Posterior cingulate gyrus (tissue), 11 donors: ENCODE measurements around the gene PPP1R10.
"Not testable (repeated sequence)": the region's sequence is repeated elsewhere in the genome, so short reads cannot be mapped to it uniquely, and the experiment has no call there.

Source experiments
- DNase-seq, 10 donors: peaks; one replicate each; pipeline versions ENCODE4 v3.0.0 to v3.0.0-alpha.2; 2020 to 2021; ENCODE audit warnings: mixed read lengths in 3 of 10
- intact Hi-C: fragments of 100-400 bp; cut with DNase I; formaldehyde crosslinking; loops from one replicate; pipeline ENCODE4 v1.15.1; 2023

PPP1R10 gene

DNA sequence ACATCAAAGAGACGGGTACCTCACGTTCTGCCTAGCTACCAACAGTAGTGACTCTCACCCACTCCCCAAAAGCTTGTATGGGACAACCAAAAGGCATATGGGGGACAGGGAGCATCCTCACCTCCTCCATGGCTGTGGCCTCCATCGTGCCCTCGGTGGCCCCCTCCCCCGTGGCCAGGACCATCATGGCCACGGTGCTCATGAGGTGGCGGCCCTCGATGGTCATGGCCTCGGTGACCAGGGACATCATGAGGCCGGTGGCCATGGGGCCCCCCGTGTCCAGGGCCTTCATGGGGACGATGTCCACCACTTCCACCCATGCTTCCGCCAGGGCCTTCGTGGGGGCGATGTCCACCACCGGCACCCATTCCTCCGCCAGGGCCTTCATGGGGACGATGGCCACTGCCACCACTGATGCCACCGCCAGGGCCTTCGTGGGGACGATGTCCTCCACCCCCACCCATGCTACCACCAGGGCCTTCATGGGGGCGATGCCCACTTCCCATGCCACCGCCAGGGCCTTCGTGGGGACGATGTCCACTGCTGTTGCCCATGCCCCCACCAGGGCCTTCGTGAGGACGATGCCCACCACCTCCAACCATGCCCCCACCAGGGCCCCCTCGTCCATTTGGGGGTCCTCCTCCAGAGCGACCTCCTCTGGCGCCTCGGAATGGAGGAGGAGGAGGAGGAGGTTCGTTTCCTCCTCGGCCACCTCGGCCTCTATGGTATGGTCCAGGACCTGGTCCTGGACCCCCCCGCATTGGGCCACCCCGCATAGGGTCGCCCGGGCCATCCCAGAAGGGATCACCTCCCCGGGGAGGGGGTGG, 15.0 kb downstream of the PPP1R10 start:
- DNase-seq: peak in 1 of 10 donors; percentile 82
- intact Hi-C loops: no loop called here

DNA sequence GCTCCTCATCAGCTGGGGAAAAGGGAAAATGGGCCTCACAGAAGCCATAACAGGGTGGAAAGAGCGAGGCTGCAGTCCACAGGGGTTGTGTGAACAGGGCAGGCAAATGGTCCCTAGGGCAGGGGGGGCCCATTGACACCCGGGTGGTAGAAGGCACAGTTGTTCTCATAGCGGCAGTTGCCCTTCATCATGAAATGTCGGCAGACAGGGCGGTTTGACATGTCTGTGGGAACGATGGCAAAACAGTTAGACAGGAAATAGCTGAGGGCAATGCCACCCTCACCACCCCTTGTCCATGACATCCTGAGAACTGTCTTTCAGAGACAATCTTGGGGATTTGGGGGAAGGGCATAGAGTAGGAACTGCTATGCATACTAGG, 15.6 kb downstream of the PPP1R10 start:
- intact Hi-C loops: no loop called here
- DNase-seq: peak in 1 of 10 donors; percentile 66

DNA sequence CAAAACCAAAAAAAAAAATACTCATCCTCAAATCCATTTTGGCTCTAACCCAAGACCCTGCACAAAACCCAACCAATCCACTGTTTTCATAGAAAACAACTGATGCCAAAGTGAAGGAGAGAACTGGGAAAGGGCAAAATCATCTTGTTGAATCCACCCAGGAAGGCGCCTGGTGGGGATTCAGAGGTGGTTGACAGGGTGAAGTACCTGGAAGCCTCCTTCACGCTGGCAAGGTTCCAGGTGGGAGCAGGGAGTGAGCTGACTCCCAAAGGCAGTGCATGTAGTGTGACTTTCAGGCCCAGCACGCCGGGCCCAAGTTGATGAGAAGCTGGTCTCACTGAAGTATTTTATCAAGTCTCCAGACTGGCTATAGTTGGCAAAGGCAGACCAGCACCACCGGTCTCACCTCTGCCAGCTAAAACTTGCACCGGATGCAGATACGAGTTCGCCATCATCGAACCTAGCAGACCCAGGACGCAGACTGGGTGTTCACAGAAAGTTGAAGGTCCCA, 16.5 kb downstream of the PPP1R10 start:
- intact Hi-C loops: no loop called here
- peak in 1 of 10 donors; percentile 82 for DNase-seq

DNA sequence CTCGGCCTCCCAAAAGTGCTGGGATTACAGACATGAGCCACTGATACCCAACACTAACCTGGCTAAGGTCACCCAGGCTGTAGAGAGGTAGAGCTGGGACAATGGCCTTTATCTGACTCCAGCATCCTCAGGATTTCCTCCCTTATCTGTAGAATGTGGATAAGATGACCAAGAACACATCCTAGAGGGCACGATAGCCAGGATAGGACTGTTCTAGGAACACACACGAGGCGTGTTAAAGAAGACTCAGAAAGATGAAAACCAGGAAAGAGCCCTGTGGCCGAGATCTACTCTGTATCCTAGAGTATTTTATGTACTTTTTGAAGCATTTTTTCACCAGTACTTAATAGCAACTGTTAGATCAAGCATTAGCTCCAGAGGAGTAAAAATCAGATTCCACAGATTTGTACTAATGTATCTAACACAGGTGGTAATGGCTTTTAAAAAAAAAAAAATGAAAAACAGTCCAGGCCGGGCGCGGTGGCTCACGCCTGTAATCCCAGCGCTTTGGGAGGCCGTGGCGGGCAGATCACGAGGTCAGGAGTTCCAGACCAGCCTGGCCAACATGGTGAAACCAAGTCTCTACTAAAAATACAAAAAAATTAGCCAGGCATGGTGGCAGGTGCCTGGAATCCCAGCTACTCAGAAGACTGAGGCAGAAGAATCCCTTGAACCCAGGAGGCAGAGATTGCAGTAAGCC, 17.3 kb downstream of the PPP1R10 start:
- intact Hi-C loops: no loop called here
- DNase-seq: peak in 1 of 10 donors; percentile 32

DNA sequence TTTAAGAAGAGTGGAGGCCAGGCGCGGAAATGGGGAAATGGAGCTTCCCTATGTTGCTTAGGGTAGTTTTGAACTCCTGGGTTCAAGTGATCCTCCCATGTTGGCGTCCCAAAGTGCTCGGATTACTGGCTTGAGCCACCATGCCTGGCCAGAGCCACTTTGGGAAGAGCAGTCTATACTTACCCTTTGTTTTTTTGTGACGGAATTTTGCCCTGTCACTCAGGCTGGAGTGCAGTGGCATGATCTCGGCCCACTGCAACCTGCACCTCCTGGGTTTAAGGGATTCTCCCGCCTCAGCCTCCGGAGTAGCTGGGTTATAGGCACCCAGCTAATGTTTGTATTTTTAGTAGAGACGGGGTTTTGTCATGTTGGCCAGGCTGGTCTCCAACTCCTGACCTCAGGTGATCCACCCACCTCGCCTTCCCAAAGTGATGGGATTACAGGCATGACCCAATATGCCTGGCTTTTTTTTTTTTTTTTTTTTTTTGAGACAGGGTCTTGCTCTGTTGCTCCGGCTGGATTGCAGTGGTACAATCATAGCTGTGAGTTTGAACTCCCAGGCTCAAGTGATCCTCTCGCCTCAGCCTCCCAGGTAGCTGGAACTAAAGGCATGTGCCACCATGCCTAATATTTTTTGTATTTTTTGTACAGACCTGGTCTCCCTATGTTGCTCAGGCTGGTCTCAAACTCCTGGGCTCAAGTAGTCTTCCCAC, 18.0 kb downstream of the PPP1R10 start:
- intact Hi-C loops: no loop called here
- peak in 1 of 10 donors; percentile 33 for DNase-seq

DNA sequence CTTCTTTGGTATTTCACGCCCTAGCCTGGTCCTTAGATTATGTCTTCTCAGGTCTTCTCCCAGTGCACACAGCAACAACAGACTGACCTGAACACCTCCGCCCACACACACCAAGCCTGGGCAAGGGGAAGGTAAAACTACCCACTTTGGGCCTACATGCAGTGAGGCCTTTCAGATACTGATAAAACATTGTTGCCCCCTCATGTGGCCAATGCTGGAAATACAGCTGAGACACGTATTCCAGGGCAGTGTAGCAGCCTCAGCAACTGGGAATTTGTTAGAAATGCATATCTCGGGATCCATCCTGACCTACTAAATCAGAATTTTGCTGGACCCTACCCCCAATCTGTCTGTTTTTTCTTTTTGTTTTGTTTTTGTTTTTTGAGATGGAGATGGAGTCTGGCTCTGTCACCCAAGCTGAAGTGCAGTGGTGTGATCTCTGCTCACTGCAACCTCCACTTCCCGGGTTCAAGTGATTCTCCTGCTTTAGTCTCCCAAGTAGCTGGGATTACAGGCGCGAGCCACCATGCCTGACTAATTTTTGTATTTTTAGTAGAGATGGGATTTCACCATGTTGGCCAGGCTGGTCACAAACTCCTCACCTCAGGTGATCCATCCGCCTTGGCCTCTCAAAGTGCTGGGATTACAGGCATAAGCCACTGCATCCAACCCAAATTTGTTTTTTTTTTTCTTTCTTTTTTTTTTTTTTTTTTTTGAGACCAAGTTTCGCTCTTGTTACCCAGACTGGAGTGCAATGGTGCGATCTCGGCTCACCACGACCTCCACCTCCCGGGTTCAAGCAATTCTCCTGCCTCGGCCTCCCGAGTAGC, 19.5 kb downstream of the PPP1R10 start:
- intact Hi-C loops: not testable (repeated sequence)

DNA sequence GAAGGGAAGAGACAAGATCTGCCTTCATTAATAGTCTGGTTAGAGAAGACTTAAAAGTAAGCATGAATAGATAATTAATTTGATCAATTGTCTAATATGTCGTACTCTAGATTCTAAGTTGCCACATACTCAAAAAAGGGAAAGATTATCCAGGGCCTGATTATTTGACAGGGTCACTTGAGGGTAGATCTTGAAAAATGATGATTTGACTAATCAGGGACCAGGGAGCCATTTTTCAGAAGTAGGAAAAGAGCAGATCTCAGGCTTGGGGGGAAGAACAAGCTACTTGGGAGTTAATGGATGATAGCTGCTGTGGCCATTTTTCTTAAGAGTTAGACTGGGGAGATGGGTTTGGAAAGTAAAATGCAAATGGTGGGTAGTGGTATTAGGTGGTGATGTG, 24.8 kb downstream of the PPP1R10 start:
- DNase-seq: peak in 1 of 10 donors; percentile 1
- intact Hi-C loops: no loop called here

More for the DNA sequence above, 19.5 kb downstream of the PPP1R10 start:
- DNase-seq: peak in 8 of 10 donors; percentile 37 to 91 (median 73)

DNA sequence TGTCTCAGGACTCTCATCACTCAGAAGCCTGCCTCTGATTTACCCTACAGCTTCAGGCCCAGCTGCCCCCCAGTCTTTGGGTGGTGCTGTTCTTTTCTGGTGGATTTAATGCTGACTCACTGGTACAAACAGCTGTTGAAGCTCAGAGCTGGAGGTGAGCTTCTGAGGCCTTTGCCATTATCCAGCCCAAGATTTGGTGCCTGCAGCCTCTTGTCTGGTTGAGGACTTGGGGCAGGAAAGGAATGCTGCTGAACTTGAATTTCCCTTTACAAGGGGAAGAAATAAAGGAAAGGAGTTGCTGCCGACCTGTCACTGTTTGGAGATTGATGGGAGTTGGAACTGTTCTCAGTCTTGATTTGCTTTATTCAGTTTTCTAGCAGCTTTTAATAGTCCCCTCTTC, 26.0 kb downstream of the PPP1R10 start:
- intact Hi-C loops: no loop called here
- peak in 1 of 10 donors; percentile 14 for DNase-seq

DNA sequence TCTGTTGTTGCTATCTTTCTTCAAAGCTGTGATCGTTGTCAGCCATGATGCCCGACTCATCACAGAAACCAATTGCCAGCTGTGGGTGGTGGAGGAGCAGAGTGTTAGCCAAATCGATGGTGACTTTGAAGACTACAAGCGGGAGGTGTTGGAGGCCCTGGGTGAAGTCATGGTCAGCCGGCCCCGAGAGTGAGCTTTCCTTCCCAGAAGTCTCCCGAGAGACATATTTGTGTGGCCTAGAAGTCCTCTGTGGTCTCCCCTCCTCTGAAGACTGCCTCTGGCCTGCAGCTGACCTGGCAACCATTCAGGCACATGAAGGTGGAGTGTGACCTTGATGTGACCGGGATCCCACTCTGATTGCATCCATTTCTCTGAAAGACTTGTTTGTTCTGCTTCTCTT, 26.5 kb downstream of the PPP1R10 start:
- DNase-seq: peak in 1 of 10 donors; percentile 32
- intact Hi-C loops: no loop called here

DNA sequence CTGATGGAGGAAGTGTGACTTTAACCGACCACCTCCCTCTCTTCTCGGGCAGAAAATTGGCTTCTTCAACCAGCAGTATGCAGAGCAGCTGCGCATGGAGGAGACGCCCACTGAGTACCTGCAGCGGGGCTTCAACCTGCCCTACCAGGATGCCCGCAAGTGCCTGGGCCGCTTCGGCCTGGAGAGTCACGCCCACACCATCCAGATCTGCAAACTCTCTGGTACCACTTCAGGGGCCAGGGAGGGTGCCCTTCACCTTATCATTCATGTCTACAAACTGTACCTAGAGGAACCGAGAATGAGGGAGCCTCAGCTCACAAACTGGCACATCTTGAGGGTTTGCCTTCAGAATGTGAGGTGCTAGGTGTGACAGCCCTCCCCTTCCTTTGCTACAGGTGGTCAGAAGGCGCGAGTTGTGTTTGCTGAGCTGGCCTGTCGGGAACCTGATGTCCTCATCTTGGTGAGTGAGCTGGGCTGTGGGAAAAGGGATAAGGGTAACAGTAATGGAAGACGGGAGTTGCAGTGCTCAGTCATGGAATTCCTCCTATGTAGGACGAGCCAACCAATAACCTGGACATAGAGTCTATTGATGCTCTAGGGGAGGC, 27.2 kb downstream of the PPP1R10 start:
- peak in 1 of 10 donors; percentile 26 for DNase-seq
- intact Hi-C loops: no loop called here

DNA sequence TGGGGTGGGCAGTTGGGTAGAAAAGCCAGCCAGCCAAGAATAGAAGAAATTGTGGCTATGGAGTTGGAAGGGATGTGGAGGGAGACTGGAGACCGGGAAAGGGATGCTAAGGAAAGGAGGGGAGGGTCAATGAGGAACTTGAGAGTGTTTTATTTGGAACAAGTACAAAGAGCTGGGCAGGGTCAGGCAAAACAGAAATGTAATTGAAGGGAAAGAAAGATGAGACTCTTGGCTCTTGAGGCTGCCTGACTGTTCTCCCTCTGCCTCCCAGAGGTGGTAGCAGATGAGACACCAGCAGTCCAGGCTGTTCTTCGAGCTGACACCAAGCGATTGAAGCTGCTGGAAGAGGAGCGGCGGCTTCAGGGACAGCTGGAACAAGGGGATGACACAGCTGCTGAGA, 33.1 kb downstream of the PPP1R10 start:
- peak in 1 of 10 donors; percentile 33 for DNase-seq
- intact Hi-C loops: no loop called here

DNA sequence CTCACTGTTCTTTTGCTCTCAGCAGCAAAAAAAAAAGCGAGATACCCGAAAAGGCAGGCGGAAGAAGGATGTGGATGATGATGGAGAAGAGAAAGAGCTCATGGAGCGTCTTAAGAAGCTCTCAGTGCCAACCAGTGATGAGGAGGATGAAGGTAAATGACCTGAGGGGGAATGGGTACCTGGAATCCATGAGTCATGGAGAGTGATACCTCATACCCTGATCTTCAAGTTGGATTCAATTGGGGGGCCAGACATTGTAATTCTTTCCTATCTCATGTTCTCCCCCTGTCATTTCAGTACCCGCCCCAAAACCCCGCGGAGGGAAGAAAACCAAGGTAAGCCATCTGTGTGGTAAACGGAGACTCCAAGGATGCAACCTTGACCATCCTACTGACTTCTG, 39.0 kb downstream of the PPP1R10 start:
- intact Hi-C loops: no loop called here
- peak in 1 of 10 donors; percentile 14 for DNase-seq

DNA sequence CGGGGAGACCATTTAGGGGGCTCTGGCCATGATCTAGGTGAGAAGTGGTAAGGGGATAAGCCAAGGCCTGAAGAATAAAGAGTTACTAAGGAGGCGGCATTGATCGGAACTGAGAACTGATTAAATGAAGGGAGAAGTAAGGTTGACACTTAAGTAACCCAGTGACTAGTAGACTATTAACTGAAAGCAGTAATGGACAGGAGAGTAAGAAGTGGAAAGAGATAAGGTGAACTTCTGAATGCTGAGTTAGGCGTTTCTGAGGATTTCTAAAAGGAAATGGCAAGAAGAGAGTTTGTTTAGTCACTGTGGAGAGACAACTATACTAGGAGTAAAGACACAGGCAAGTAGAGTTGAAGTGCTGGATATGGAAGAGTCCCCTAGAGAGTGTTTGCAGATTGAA, 43.9 kb downstream of the PPP1R10 start:
- intact Hi-C loops: loop anchor here (5.0 kb wide), 1 partner anchor 39 kb away; no protein-coding TSS in a partner anchor
- no peak for DNase-seq

DNA sequence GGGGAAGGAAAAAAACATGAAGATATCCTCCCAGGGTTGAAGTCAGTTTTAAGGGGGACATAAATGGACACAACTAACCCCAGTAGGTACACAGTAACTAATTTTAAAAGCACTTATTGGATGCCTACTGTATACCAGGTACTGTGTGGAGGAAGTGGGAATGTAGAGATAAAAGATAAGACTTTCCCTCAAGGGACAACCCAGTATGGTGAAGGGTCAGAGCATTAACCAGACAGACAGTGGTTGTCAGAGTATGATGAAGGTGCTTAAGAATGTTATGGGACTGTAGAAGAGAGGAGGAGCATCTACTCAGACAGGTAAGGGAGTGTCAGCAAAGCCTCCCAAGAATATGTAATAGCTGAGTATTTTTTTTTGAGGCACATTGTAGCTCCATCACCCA, 44.9 kb downstream of the PPP1R10 start:
- intact Hi-C loops: loop anchor here (5.0 kb wide), 1 partner anchor 40 kb away; no protein-coding TSS in a partner anchor
- DNase-seq: no peak

DNA sequence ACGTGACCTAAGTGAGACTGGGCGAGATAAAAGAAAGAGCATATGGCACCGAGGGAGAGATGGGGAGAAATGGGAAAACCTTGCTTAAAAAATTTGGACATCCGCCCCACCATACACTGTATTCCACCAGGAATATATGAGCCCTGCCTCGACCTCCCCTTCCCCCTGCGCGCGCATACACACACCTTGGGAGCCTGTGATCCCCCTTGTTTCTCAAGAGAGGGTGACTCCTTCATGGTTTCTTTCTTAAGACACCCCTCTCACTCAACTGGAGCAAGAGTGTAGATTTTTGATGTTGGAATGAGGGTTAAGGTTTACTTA, 45.3 kb downstream of the PPP1R10 start:
- intact Hi-C loops: loop anchor here (1.0 to 5.0 kb wide), 2 partner anchors 14 to 41 kb away; partner anchors contain the start of gene PRR3
- no peak for DNase-seq

DNA sequence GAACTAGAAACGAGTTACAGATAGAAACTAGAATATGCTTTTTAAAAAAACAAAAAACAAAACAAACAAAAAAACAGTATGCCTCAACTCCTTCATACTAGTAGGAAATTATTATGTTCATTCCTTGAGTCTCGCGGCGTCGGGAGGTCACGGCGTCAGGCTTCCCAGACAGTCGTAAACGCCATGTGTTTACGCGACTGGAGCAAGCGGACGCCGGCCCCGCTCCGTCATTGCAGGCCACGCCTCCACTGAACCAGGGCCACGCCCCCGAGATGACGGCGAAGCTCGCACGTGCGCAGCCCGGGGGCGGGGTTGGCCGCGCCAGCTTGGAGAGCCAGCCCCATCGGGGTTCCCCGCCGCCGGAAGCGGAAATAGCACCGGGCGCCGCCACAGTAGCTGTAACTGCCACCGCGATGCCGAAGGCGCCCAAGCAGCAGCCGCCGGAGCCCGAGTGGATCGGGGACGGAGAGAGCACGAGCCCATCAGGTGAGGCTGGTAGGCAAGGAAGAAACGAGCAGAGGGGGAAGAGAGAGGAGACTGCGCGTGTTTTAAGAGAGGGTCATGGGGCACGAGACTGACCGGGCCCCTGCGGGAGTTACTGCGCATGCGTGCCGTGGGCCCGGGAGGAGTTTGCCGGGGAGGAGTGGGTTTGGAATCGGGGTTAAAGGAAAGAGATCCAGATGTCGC, 45.8 kb downstream of the PPP1R10 start, which contains the start of gene ABCF1:
Gene ABCF1, plus strand, starts transcription at position 368 of the 687 bp plus-strand sequence. Its CDS starts 46 bp downstream, at position 414.
- intact Hi-C loops: loop anchor here (1.0 to 5.0 kb wide), 2 partner anchors 14 to 41 kb away; partner anchors contain the start of gene PRR3
- peak; percentile 98 to 100 (median 99) for DNase-seq

DNA sequence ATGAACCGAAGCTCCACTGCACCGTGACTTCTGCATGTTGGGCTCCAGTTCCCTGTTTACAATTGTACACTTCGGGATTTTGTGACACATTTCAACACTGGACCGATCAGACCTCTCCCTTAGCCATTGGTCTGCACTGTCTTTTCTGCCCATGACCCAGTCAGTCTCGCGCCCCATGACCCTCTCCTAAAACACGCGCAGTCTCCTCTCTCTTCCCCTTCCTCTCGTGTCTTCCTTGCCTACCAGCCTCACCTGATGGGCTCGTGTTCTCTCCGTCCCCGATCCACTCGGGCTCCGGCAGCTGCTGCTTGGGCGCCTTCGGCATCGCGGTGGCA, 46.3 kb downstream of the PPP1R10 start:
- no peak for DNase-seq
- intact Hi-C loops: loop anchor here (1.0 to 5.0 kb wide), 2 partner anchors 13 to 42 kb away; partner anchors contain the start of gene PRR3

DNA sequence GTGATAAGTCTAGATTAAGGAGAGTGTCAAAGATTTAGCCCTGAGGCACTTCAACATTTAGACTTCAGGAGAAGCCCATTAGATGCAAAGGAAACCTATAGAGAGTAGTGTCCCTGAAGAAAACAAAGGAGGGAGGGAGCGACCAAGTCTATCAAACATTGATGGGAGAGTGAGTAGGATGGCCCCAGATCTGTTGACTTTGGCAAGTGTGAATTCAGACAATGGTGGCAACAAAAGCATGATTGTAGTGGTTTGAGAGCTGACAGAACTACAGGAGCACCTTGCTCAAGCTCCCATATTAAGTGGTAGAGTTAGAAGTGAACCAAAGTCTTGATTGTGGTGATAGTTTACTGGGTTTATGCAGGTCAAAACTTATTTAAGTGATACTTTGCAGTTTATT, 46.8 kb downstream of the PPP1R10 start:
- no peak for DNase-seq
- intact Hi-C loops: loop anchor here (5.0 kb wide), 1 partner anchor 42 kb away; no protein-coding TSS in a partner anchor

DNA sequence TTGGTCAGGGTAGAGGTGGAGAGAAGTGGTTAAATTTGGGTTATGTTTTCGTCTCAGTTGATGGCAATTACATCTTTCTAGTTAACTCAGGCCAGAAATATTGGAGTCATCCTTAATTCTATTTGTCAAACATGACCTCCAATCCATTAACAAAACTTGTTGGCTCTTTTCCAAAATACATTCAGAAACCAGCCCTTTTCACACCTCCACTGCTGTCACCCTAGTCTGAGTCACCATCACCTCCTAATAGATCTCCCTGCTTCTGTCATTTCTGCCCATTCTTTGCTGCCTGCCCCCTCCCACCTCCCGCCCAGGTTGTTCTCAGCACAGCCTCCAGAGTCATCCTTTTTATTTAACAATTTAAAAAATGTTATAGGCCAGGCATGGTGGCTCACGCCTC, 48.8 kb downstream of the PPP1R10 start:
- intact Hi-C loops: no loop called here

More for the DNA sequence above, 48.8 kb downstream of the PPP1R10 start:
- no peak for DNase-seq
